GM19463 (cell line): Measurements from ENCODE around the gene DSCAML1.

ENCODE experiments used
- ATAC-seq: cut with Tn5 transposase; IDR thresholded peaks from one replicate; pipeline ENCODE4 v1.9.1; 2021; ENCODE audit warnings: mild to moderate bottlenecking, moderate library complexity; ENCODE audit not compliant: unreplicated experiment

DSCAML1 gene

DNA sequence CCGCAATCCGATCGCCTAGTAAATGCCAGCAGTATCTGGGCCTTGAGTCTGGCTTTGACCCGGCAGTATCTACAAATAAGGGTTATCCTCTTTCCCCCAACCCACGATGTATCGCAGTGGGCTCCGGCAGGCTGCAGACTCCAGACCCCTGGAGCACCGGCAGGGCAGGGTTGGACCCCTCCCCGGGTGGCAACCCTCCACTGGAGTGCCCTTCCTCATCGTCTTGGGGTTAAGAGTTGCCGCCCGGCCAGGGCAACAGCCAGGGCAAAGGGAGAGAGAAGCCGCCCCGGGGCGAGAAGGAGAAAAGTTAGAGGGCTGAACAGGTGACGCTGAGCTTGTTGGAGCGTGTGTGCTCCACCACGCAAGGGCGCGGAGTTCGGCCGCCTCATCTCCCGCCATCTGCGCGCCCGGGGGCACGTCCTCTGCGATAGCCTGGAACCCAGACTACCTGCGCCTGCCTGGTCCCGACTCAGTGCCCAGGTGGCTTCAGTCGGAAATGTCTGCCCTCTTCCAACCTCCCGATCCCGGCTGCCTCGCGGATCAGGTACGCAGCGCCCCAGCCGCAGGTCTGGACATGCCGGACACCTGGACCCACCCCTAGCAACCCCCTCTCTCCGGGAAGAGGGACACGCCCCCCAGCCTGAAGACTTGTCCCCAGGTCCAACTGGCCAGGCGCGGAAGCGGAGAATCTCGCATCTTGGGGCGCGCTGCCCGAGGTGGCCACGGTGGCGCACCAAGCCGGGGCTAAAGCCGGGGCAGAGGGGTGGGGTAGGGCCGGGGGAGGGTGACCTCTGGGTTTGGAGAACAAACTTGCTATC is 1.2 kb downstream of the DSCAML1 start:
- ATAC-seq = no peak

- ATAC-seq = no peak
These were observed 2.0 kb downstream of the DSCAML1 start for GRCh38 chr11:117794772-117795629.

GRCh38 chr11:117794135-117794534 is 2.9 kb downstream of the DSCAML1 start:
- ATAC-seq = no peak

GRCh38 chr11:117793583-117793982 is 3.4 kb downstream of the DSCAML1 start:
- ATAC-seq = no peak

DNA sequence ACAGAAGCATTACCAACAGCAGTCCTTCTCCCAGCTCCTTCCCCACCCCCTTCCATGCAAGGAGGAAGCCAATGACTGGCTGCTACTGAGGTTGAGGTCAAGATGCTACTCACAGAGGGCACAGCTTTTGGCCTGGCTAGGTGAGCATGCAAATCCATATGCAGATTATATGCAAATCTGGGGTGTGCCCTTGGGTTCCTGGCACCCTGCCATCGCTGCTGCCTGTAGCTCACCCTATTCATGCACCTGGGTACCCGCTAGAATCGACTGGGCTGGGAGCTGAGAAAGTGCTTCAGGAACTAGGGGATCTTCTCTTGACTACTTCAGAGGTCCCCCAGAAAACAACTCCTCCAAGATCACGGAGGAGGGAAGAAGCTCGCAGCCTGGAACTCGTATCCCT is 4.0 kb downstream of the DSCAML1 start:
- ATAC-seq = no peak

DNA sequence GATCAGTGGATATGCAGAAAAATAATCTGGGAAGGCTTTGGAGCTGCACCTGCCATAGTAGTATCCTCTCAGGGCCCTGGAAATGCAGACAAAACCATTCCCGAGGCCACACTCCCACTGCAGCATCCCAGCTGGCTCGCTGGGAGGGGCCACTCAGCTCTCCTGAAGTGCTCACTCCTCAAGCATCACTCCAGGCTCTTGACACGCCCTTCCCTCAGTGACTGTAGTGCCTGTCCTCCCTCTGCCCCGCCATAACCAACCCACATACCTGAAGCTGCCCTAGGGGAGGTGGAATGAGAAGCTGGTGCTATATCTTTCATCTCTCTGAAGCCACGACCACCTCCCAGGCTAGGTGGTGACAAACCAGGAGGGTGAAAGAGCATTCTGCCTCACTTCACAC is 4.8 kb downstream of the DSCAML1 start:
- ATAC-seq = no peak

DNA sequence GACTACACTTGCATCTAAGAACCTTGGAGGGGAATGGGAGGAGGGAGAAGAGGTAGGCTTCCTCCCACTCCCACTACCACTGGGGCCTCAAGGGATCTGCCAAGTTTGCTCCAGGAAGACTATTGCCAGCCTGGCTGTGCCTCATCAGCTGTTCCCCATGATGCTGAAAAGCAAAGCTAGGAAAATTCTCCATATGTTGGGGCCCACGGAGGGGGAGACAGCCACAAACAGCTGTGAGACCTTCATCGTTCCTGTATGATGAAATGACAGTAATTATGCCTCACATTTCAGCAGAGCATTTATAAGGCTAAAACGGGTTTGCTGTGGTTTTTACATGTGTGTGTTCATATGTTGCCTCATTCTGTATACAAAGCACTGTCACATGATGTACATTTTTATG is 6.7 kb downstream of the DSCAML1 start:
- no peak for ATAC-seq

GRCh38 chr11:117789241-117789640 is 7.8 kb downstream of the DSCAML1 start:
- ATAC-seq = no peak

DNA sequence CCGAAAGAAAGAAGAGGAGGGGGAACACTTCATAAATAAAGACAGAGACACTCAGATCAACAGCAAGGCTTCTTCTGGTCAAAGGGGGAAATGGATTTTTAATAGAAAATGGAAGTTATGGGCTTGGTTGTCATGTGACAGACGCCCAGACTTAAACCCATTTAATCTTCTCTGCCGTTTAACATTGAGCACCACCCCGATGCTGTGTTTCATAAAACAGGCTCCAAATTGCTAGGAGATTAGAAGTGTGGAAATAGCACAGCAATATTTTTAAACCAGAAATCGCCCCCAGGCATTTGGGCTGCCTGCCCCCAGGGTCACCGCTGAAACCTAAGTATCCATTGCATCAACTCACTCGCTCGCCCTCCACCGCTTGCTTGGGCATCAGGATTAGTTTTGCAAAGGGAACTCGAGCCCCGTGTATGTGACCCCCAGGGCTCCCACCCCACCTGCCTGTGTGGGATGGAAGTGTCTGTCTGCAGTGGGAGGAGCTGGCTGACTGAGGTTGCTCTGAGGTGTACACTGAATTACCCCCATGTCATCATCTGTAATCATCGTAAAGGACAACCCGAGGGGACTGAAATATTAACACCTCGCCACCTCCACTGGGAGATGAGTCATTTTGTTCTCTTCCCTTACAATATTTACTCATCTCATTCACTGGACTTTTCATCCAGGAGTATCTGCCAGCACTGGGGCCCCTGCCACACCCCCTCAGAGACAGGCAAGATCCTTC is 10.7 kb downstream of the DSCAML1 start:
- no peak for ATAC-seq

GRCh38 chr11:117782101-117782500 is 14.9 kb downstream of the DSCAML1 start:
- no peak for ATAC-seq

DNA sequence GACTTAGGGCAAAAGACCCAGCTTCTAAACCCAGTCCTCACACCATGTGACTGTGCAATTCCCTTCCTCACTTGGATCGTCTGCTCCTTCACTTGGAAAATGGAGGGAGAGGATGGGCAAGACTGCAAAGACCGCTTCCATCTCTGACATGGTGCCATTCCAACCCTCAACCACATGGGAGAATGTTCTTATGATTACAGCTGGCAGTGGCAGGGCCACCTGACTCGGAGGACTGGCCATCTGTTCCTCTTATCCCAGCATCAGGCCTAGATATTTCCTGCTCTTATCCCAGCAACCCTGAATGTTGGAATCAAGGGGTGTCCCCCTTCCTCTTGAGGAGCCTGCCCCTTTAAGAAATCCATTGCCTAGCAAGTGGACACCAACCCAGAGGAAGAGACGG is 15.4 kb downstream of the DSCAML1 start:
- ATAC-seq = no peak

GRCh38 chr11:117780456-117780855 is 16.6 kb downstream of the DSCAML1 start:
- ATAC-seq = no peak

GRCh38 chr11:117774553-117774952 is 22.5 kb downstream of the DSCAML1 start:
- no peak for ATAC-seq

DNA sequence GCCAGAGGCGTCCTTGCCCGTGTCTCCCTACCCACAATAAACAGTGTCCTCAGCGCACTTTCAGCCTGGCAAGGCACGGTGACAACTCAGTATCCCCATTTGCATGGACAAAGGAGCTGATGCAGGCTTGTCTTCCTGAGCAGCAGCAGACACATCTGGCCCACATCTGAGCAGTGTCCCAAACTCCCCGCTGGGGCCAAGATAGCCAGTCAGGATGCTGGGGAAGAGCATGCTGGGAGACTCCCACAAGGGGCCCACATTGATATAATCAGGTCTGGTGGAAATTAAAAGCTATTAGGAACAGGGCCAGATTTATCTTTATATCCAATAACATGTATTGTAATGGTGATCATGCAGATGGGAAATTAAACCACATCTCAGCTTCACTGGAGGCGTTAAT is 24.7 kb downstream of the DSCAML1 start:
- ATAC-seq = no peak

- no peak for ATAC-seq
These were observed 25.2 kb downstream of the DSCAML1 start for GRCh38 chr11:117771841-117772240.

GRCh38 chr11:117771197-117771596 is 25.8 kb downstream of the DSCAML1 start:
- no peak for ATAC-seq

- no peak for ATAC-seq
These were observed 27.0 kb downstream of the DSCAML1 start for GRCh38 chr11:117770061-117770460.

DNA sequence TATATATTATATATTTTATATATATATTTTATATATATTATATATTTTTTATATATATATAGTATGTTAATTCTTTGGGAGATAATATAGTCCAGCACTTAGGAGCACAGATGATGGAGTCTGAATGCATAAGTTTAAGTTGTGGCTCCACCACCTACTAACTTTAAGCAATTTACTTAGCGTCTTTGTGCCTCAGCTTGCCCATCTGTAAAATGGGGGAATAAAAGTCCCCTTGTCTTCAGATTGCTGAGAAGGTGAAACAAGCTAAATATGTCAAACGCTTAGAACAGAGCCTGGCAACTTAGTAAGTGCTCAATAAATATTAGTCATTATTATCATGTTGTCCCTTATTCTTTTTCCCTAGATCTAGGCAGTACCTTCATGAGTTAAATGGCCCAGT is 27.5 kb downstream of the DSCAML1 start:
- no peak for ATAC-seq

DNA sequence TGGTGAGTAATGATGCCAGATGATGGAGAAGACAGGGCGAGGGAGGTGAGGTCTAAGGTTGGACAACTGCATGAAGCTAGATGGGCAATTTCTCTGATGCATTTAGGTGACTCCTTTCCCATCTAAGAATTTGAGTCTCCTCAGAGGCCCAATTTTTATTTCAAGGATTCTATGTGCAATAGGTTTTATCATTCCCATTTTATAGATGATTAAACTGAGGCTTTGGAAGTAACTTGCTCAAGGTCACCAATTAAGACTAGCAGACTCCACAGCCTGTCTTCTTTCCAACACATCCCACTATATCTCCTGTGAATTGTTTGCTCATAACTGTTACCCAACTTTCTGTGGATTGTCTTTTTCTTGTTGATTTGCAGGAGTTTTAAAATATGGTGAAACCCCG is 28.5 kb downstream of the DSCAML1 start:
- no peak for ATAC-seq

DNA sequence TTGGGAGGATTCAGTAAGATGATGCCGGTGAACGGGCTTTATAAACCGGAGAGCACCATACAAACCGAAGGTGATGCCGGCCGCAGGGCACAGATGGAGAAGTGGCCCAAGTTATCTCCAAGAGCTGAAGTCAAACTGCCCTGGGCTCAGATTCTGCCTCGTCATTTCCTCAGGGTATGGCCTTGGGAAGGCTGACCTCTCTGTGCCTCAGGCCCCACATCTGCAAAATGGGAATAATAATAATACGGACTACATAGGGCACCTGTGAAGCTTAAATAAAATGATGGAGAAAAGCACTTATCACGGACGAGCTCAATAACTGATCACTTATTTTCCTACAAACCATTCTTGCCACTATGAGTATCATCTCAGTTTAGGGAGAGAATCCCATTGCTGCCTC is 29.9 kb downstream of the DSCAML1 start:
- no peak for ATAC-seq

DNA sequence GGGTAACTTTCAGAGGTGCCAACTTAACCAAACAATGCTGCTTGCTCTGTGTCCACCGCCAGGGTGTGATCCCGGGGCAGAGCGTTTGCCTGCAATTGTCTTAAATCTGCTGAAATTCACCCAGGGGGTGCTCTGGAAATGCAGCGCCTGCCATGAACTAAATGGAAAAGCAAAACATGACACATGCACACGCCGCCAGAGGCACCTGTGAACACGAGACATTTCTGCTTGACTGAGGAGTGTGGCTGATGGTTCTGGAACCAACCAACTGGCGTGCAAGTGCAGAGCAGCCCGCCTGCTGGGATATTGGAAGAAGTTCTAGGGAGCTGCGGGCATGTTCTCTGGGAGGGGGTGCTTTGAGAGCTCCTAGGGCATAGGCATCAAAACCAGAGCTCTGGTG is 30.4 kb downstream of the DSCAML1 start:
- no peak for ATAC-seq
